Lower lobe of right lung (tissue), 2 donors: Measurements from ENCODE around the gene AK8. TPM values are rescaled to one million over a fixed set of nuclear protein-coding genes. Genes with fewer than 3 reads are reported as not detected.

Experiments
- ATAC-seq, 2 donors: fragments of 200-7000 bp; cut with Tn5 transposase; one replicate each; pipeline ENCODE4 v1.9.1; 2020 to 2022; ENCODE audit warnings: mild to moderate bottlenecking in 2 of 2, moderate library complexity in 2 of 2
- DNase-seq: peaks from one replicate; pipeline ENCODE4 v3.0.0-alpha.2; 2020
- H3K27ac ChIP-seq: fragments of 200-600 bp; one replicate; pipeline ENCODE4 v1.8.0; 2022
- H3K27me3 ChIP-seq: fragments of 200-600 bp; one replicate; pipeline ENCODE4 v1.8.0; 2022; ENCODE audit warnings: low read depth
- H3K36me3 ChIP-seq: fragments of 200-600 bp; one replicate; pipeline ENCODE4 v1.8.0; 2022; ENCODE audit warnings: mild to moderate bottlenecking
- H3K4me1 ChIP-seq: fragments of 200-600 bp; one replicate; pipeline ENCODE4 v1.8.0; 2022
- H3K4me3 ChIP-seq: fragments of 200-600 bp; one replicate; pipeline ENCODE4 v1.8.0; 2022; ENCODE audit warnings: mild to moderate bottlenecking
- H3K9me3 ChIP-seq: fragments of 200-600 bp; one replicate; pipeline ENCODE4 v1.8.0; 2022
- CTCF ChIP-seq: fragments of 200-600 bp; IDR thresholded peaks from one replicate; pipeline ENCODE4 v1.8.0; 2022; ENCODE audit warnings: antibody characterized with exemption, mild to moderate bottlenecking
- intact Hi-C: fragments of 100-400 bp; cut with DNase I; formaldehyde crosslinking; loops from one replicate; pipeline ENCODE4 v1.11.0; 2022
- total RNA-seq: library from RNA; stranded (reverse); fragmentation: NEBNext Ultra II Directional; extraction: Animal tissue kit (Norgen Biotek cat#: 25700); gene quantifications from one replicate; pipeline ENCODE4 v1.2.1, GENCODE V29; 2021
- donor health status: DM: no; HTN: yes; CAD: no; lungs with severe emphysema.

Gene AK8
- total RNA-seq, 1 donor from 2014 or later, result 6.1 TPM

DNA sequence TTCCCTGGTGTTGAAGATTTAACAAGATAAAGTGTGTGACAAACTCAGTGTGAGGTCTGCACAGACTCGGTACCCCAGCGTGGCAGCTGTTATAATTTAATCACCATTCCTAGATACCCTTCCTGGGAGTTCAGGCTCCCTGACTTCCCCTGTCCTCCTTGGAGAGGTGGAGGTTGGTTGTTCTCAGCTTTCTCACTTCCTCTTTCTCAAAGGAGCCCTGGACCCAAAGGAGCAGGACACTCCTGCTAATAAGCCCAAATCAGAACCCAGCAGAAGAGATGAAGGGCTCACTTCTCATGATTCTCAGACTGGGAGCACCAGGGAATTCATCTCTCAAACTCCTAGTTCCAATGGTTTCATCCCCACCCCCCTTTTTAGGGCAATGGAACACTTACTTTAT is 149.6 kb downstream of the AK8 start:
- H3K4me3 ChIP-seq, result no peak overlapping the region
- DNase-seq, result no peak
- H3K4me1 ChIP-seq, result no peaks in the 10 kb centered on the region
- H3K9me3 ChIP-seq, result no peaks in the 10 kb centered on the region
- no peak for TF ChIP-seq CTCF
- intact Hi-C loops, result no loop called here
- H3K36me3 ChIP-seq, result no peaks in the 10 kb centered on the region
- no peak overlapping the region for H3K27ac ChIP-seq
- H3K27me3 ChIP-seq, result peaks cover under 1% of the 10 kb centered on the region
- ATAC-seq, result no peak

GRCh38 chr9:132728071-132728470 is 150.0 kb downstream of the AK8 start:
- DNase-seq (no peak), ATAC-seq (no peak)
- intact Hi-C loops, result no loop called here
- Histone ChIP-seq H3K36me3 (no peaks in the 10 kb centered on the region), H3K4me1 (no peaks in the 10 kb centered on the region), H3K27ac (no peak overlapping the region), H3K27me3 (no peaks in the 10 kb centered on the region), H3K4me3 (no peak overlapping the region), H3K9me3 (no peaks in the 10 kb centered on the region)
- TF ChIP-seq CTCF, result no peak

DNA sequence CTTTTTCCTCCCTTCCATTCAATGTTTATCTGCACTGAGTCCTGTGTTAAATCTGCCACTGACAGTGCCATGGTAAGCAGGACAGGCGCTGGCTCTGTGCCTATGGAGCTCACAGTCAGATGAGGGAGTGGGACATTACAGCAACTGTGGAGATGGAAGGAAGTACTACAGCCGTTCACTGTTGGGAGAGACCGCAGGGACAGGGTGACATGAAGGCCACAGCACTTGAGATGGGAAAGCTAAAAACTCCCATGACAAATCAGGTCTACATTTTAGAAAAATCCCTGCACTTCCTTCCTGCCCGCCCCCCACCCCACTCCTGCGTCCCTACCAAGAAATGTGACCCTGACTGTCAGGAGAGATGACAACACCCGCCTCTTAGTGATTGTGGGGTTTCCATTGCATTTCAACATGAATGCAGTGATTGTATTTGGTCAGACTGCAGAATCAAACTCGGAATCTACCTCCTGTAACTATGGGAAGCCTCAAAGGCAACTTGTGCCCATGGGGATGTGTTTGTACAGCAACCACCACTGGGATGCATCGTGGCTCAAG is 151.4 kb downstream of the AK8 start:
- Histone ChIP-seq H3K4me1 (no peaks in the 10 kb centered on the region), H3K9me3 (no peaks in the 10 kb centered on the region), H3K27me3 (no peaks in the 10 kb centered on the region), H3K27ac (no peak overlapping the region), H3K36me3 (no peaks in the 10 kb centered on the region), H3K4me3 (no peak overlapping the region)
- no peak for TF ChIP-seq CTCF
- no peak for ATAC-seq
- DNase-seq, result no peak
- intact Hi-C loops, result no loop called here

DNA sequence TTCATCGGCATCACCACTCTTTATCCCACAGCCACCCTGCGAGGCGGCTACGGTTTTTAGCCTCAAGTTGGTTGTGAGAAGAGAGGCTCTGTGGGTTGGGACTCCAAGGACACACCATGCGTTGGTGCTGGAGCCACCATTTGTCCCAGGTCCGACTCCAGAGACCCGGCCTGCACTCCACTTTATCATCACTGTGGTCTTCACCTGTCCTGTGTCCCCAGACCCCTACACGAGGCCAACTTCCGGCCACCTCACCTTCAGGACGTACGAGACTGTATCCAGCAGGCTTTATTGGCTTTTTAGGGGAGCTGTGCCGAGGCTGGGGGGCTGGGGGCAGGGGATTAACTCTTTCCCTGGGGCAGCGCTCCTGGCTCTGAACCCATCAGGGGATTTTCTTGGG is 152.8 kb downstream of the AK8 start:
- H3K27me3 ChIP-seq, result no peaks in the 10 kb centered on the region
- no peaks in the 10 kb centered on the region for H3K36me3 ChIP-seq
- H3K9me3 ChIP-seq, result no peaks in the 10 kb centered on the region
- intact Hi-C loops, result no loop called here
- no peak overlapping the region for H3K4me3 ChIP-seq
- no peak for TF ChIP-seq CTCF
- DNase-seq (no peak), ATAC-seq (no peak)
- H3K4me1 ChIP-seq, result no peaks in the 10 kb centered on the region
- H3K27ac ChIP-seq, result no peak overlapping the region

GRCh38 chr9:132723809-132724208 is 154.3 kb downstream of the AK8 start:
- Histone ChIP-seq H3K36me3 (no peaks in the 10 kb centered on the region), H3K4me1 (no peaks in the 10 kb centered on the region), H3K4me3 (no peak overlapping the region), H3K27me3 (no peaks in the 10 kb centered on the region), H3K27ac (no peak overlapping the region), H3K9me3 (no peaks in the 10 kb centered on the region)
- intact Hi-C loops, result no loop called here
- DNase-seq (no peak), ATAC-seq (no peak)
- TF ChIP-seq CTCF, result no peak
